Measurements from ENCODE around the gene KRT12.
"Not testable (repeated sequence)": the region's sequence is repeated elsewhere in the genome, so short reads cannot be mapped to it uniquely, and the experiment has no call there.

The KRT12 gene

GRCh38 chr17:40817103-40817682, 49.8 kb downstream of the KRT12 start:
- Histone ChIP-seq H3K9me3 (ENCODE audit: control extremely low read depth in 1 of 5, control insufficient read depth in 4 of 5, insufficient read depth in 2 of 5, low read depth in 1 of 5, low read length in 4 of 5) (peaks cover 0 to 5% (median 2%) of the 10 kb centered on the region in 5 experiments), H3K4me1 (ENCODE audit: control extremely low read depth in 1 of 4, control insufficient read depth in 4 of 4, insufficient read depth in 4 of 4, low read length in 3 of 4) (peaks cover 0 to 11% (median 3%) of the 10 kb centered on the region in 4 experiments), H3K27ac (ENCODE audit: insufficient read depth in 1 of 2, low read depth in 1 of 2, low read length in 2 of 2, poor library complexity in 1 of 2, severe bottlenecking in 2 of 2) (no peak overlapping the region), H3K4me3 (ENCODE audit: control insufficient read depth in 1 of 7, extremely low read depth in 1 of 7, insufficient read depth in 4 of 7, low read depth in 2 of 7, low read length in 6 of 7) (no peak overlapping the region), H3K27me3 (replicated peaks in 2 of 5; ENCODE audit: control insufficient read depth in 4 of 5, insufficient read depth in 5 of 5, low read length in 4 of 5) (peaks cover 4 to 27% (median 10%) of the 10 kb centered on the region in 5 experiments), H3K36me3 (ENCODE audit: control insufficient read depth in 4 of 4, insufficient read depth in 4 of 4, low read length in 3 of 4) (peaks cover 0 to 12% (median 3%) of the 10 kb centered on the region in 4 experiments)
- no peak for DNase-seq
- WGBS (ENCODE audit: insufficient coverage) = 93% methylated on average over 4 of the region's 4 CpGs
- CTCF ChIA-PET = no interaction called here
- POLR2A ChIA-PET = no interaction called here

- H3K27ac ChIP-seq (ENCODE audit: insufficient read depth in 1 of 2, low read depth in 1 of 2, low read length in 2 of 2, poor library complexity in 1 of 2, severe bottlenecking in 2 of 2) = no peak overlapping the region
- no CpG with 5 or more reads among the region's 3 CpGs for WGBS (ENCODE audit: insufficient coverage)
- POLR2A ChIA-PET = no interaction called here
Measured at GRCh38 chr17:40816569-40816968, 50.5 kb downstream of the KRT12 start.

DNA sequence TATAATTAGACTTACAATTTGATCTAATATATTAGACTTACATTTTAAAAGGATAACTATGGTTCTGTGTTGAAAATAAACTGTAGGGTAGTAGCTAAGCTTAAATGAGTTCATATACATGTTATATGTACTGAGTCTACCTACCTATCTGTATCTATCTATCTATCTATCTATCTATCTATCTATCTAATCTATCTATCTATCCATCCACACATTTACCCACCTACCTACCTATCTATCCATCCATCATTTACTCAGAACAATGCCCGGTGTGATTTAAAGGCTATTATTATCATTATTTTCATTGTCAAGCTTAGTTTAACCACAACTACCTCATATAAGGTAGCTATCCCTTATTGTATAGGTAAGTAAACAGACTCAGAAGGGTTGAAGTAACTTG, 51.6 kb downstream of the KRT12 start:
- Histone ChIP-seq H3K36me3 (ENCODE audit: control insufficient read depth in 4 of 4, insufficient read depth in 4 of 4, low read length in 3 of 4) (peaks cover 0 to 10% (median 3%) of the 10 kb centered on the region in 4 experiments), H3K9me3 (ENCODE audit: control extremely low read depth in 1 of 5, control insufficient read depth in 4 of 5, insufficient read depth in 2 of 5, low read depth in 1 of 5, low read length in 4 of 5) (peaks cover 0 to 7% (median under 1%) of the 10 kb centered on the region in 5 experiments), H3K4me1 (ENCODE audit: control extremely low read depth in 1 of 4, control insufficient read depth in 4 of 4, insufficient read depth in 4 of 4, low read length in 3 of 4) (peaks cover 0 to 11% (median 3%) of the 10 kb centered on the region in 4 experiments), H3K27me3 (replicated peaks in 2 of 5; ENCODE audit: control insufficient read depth in 4 of 5, insufficient read depth in 5 of 5, low read length in 4 of 5) (peaks cover 6 to 33% (median 20%) of the 10 kb centered on the region in 5 experiments), H3K27ac (ENCODE audit: insufficient read depth in 1 of 2, low read depth in 1 of 2, low read length in 2 of 2, poor library complexity in 1 of 2, severe bottlenecking in 2 of 2) (no peak overlapping the region), H3K4me3 (ENCODE audit: control insufficient read depth in 1 of 7, extremely low read depth in 1 of 7, insufficient read depth in 4 of 7, low read depth in 2 of 7, low read length in 6 of 7) (no peak overlapping the region)
- ChIA-PET POLR2A (no interaction called here), CTCF (no interaction called here)
- no CpG with 5 or more reads among the region's 1 CpG for WGBS (ENCODE audit: insufficient coverage)
- no peak for DNase-seq

More at GRCh38 chr17:40816569-40816968, 50.5 kb downstream of the KRT12 start:
- no peak for DNase-seq
- Histone ChIP-seq H3K4me1 (ENCODE audit: control extremely low read depth in 1 of 4, control insufficient read depth in 4 of 4, insufficient read depth in 4 of 4, low read length in 3 of 4) (peaks cover 0 to 11% (median 3%) of the 10 kb centered on the region in 4 experiments), H3K27me3 (replicated peaks in 2 of 5; ENCODE audit: control insufficient read depth in 4 of 5, insufficient read depth in 5 of 5, low read length in 4 of 5) (peaks cover 4 to 29% (median 12%) of the 10 kb centered on the region in 5 experiments), H3K9me3 (ENCODE audit: control extremely low read depth in 1 of 5, control insufficient read depth in 4 of 5, insufficient read depth in 2 of 5, low read depth in 1 of 5, low read length in 4 of 5) (peaks cover 0 to 5% (median 2%) of the 10 kb centered on the region in 5 experiments), H3K4me3 (ENCODE audit: control insufficient read depth in 1 of 7, extremely low read depth in 1 of 7, insufficient read depth in 4 of 7, low read depth in 2 of 7, low read length in 6 of 7) (no peak overlapping the region), H3K36me3 (ENCODE audit: control insufficient read depth in 4 of 4, insufficient read depth in 4 of 4, low read length in 3 of 4) (peaks cover 0 to 10% (median 3%) of the 10 kb centered on the region in 4 experiments)
- CTCF ChIA-PET = interaction anchor here (1.2 kb wide), 1 partner anchor 846 kb away, joined by 3 read pairs; no protein-coding TSS in a partner anchor

GRCh38 chr17:40814657-40815056, 52.4 kb downstream of the KRT12 start:
- peaks cover 10 to 38% (median 27%) of the 10 kb centered on the region in 5 experiments for H3K27me3 ChIP-seq (replicated peaks in 2 of 5; ENCODE audit: control insufficient read depth in 4 of 5, insufficient read depth in 5 of 5, low read length in 4 of 5)
- POLR2A ChIA-PET = not testable (repeated sequence)

GRCh38 chr17:40813804-40814203, 53.2 kb downstream of the KRT12 start:
- Histone ChIP-seq H3K4me3 (ENCODE audit: control insufficient read depth in 1 of 7, extremely low read depth in 1 of 7, insufficient read depth in 4 of 7, low read depth in 2 of 7, low read length in 6 of 7) (no peak overlapping the region), H3K9me3 (ENCODE audit: control extremely low read depth in 1 of 5, control insufficient read depth in 4 of 5, insufficient read depth in 2 of 5, low read depth in 1 of 5, low read length in 4 of 5) (peaks cover 0 to 5% (median 0%) of the 10 kb centered on the region in 5 experiments), H3K27ac (ENCODE audit: insufficient read depth in 1 of 2, low read depth in 1 of 2, low read length in 2 of 2, poor library complexity in 1 of 2, severe bottlenecking in 2 of 2) (no peak overlapping the region), H3K36me3 (ENCODE audit: control insufficient read depth in 4 of 4, insufficient read depth in 4 of 4, low read length in 3 of 4) (peaks cover 0 to 10% (median 3%) of the 10 kb centered on the region in 4 experiments), H3K27me3 (replicated peaks in 2 of 5; ENCODE audit: control insufficient read depth in 4 of 5, insufficient read depth in 5 of 5, low read length in 4 of 5) (peaks cover 13 to 46% (median 30%) of the 10 kb centered on the region in 5 experiments), H3K4me1 (ENCODE audit: control extremely low read depth in 1 of 4, control insufficient read depth in 4 of 4, insufficient read depth in 4 of 4, low read length in 3 of 4) (peaks cover 0 to 5% (median 0%) of the 10 kb centered on the region in 4 experiments)
- ChIA-PET CTCF (no interaction called here), POLR2A (no interaction called here)
- DNase-seq = no peak
- 80% methylated on average over 4 of the region's 4 CpGs for WGBS (ENCODE audit: insufficient coverage)

More at GRCh38 chr17:40814657-40815056, 52.4 kb downstream of the KRT12 start:
- H3K9me3 ChIP-seq (ENCODE audit: control extremely low read depth in 1 of 5, control insufficient read depth in 4 of 5, insufficient read depth in 2 of 5, low read depth in 1 of 5, low read length in 4 of 5); DNase-seq; H3K36me3 ChIP-seq (ENCODE audit: control insufficient read depth in 4 of 4, insufficient read depth in 4 of 4, low read length in 3 of 4); H3K4me3 ChIP-seq (ENCODE audit: control insufficient read depth in 1 of 7, extremely low read depth in 1 of 7, insufficient read depth in 4 of 7, low read depth in 2 of 7, low read length in 6 of 7); H3K27ac ChIP-seq (ENCODE audit: insufficient read depth in 1 of 2, low read depth in 1 of 2, low read length in 2 of 2, poor library complexity in 1 of 2, severe bottlenecking in 2 of 2); CTCF ChIA-PET: not testable (repeated sequence)
- H3K4me1 ChIP-seq (ENCODE audit: control extremely low read depth in 1 of 4, control insufficient read depth in 4 of 4, insufficient read depth in 4 of 4, low read length in 3 of 4) = peaks cover 0 to 11% (median 3%) of the 10 kb centered on the region in 4 experiments
- no CpG with 5 or more reads among the region's 3 CpGs for WGBS (ENCODE audit: insufficient coverage)

DNA sequence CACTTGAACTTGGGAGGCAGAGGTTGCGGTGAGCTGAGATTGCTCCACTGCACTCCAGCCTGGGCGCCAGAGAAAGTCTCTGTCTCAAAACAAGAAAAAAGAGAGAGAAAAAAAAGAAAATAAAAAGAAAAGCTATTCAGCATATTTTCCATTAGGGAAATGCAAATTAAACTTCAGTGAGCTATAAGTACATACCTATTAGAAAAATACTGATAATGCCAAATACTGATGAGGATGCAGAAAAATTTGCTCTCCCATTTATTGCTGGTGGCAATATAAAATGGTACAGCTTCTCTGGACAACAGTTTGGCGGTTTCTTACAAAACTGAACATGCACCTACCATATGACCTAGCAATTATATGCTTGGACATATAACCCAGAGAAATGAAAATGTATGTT, 54.4 kb downstream of the KRT12 start:
- POLR2A ChIA-PET = no interaction called here

More for the DNA sequence above, 54.4 kb downstream of the KRT12 start:
- Histone ChIP-seq H3K27me3 (replicated peaks in 2 of 5; ENCODE audit: control insufficient read depth in 4 of 5, insufficient read depth in 5 of 5, low read length in 4 of 5) (peaks cover 13 to 56% (median 30%) of the 10 kb centered on the region in 5 experiments), H3K36me3 (ENCODE audit: control insufficient read depth in 4 of 4, insufficient read depth in 4 of 4, low read length in 3 of 4) (peaks cover 0 to 9% (median 3%) of the 10 kb centered on the region in 4 experiments), H3K4me3 (ENCODE audit: control insufficient read depth in 1 of 7, extremely low read depth in 1 of 7, insufficient read depth in 4 of 7, low read depth in 2 of 7, low read length in 6 of 7) (no peak overlapping the region), H3K9me3 (ENCODE audit: control extremely low read depth in 1 of 5, control insufficient read depth in 4 of 5, insufficient read depth in 2 of 5, low read depth in 1 of 5, low read length in 4 of 5) (peaks cover 0 to 5% (median 0%) of the 10 kb centered on the region in 5 experiments), H3K4me1 (ENCODE audit: control extremely low read depth in 1 of 4, control insufficient read depth in 4 of 4, insufficient read depth in 4 of 4, low read length in 3 of 4) (no peaks in the 10 kb centered on the region), H3K27ac (ENCODE audit: insufficient read depth in 1 of 2, low read depth in 1 of 2, low read length in 2 of 2, poor library complexity in 1 of 2, severe bottlenecking in 2 of 2) (no peak overlapping the region)
- no peak for DNase-seq
- CTCF ChIA-PET = no interaction called here
- WGBS (ENCODE audit: insufficient coverage) = 86% methylated on average over 1 of the region's 3 CpGs
